GM12864 (cell line): ENCODE measurements around the gene LTBP1.

ENCODE experiments used
- DNase-seq: peaks from one replicate; pipeline ENCODE4 v3.0.0-alpha.2; 2011; ENCODE audit warnings: low read depth
- H3K4me3 ChIP-seq: 2 replicates; pipeline ENCODE4 v1.5.1; 2011; ENCODE audit warnings: mild to moderate bottlenecking, low read depth, low read length, control low read depth
- TF ChIP-seq, protein P1 (sequence below): IDR thresholded peaks from 2 replicates; pipeline ENCODE4 v1.5.1; 2011; ENCODE audit warnings: low read depth, mild to moderate bottlenecking, moderate library complexity, low read length, control low read depth, inconsistent platforms; ENCODE audit errors: missing control alignments

The LTBP1 gene

DNA sequence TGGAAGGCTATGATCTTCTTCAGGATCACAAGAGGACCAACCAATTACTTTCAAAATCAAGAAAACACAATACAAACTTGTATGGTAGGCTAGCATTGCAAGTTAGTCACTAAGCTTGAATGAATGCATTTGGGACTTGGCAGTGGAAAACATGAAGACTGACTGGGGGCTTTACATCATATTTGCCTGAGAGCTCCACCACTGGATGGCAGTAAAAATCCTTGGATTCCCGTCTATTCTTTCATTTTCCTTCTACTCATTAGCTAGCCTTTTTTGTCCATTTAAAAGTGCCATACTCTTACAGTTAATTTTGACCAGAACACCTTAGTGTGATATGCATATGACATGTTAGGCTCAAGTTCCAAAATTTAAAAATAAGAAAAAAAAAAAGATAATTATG is 466.2 kb downstream of the LTBP1 start:
- no peak for DNase-seq
- TF ChIP-seq, protein P1, sequence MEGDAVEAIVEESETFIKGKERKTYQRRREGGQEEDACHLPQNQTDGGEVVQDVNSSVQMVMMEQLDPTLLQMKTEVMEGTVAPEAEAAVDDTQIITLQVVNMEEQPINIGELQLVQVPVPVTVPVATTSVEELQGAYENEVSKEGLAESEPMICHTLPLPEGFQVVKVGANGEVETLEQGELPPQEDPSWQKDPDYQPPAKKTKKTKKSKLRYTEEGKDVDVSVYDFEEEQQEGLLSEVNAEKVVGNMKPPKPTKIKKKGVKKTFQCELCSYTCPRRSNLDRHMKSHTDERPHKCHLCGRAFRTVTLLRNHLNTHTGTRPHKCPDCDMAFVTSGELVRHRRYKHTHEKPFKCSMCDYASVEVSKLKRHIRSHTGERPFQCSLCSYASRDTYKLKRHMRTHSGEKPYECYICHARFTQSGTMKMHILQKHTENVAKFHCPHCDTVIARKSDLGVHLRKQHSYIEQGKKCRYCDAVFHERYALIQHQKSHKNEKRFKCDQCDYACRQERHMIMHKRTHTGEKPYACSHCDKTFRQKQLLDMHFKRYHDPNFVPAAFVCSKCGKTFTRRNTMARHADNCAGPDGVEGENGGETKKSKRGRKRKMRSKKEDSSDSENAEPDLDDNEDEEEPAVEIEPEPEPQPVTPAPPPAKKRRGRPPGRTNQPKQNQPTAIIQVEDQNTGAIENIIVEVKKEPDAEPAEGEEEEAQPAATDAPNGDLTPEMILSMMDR, result peak; percentile 17

GRCh38 chr2:33419581-33420200 is 472.9 kb downstream of the LTBP1 start:
- no peak for DNase-seq
- no peak overlapping the region for H3K4me3 ChIP-seq
- TF ChIP-seq, protein P1, result no peak

More for the DNA sequence above, 466.2 kb downstream of the LTBP1 start:
- no peak overlapping the region for H3K4me3 ChIP-seq

GRCh38 chr2:33420726-33421125 is 474.0 kb downstream of the LTBP1 start:
- DNase-seq, result no peak
- H3K4me3 ChIP-seq, result no peak overlapping the region
- TF ChIP-seq, protein P1, result no peak

DNA sequence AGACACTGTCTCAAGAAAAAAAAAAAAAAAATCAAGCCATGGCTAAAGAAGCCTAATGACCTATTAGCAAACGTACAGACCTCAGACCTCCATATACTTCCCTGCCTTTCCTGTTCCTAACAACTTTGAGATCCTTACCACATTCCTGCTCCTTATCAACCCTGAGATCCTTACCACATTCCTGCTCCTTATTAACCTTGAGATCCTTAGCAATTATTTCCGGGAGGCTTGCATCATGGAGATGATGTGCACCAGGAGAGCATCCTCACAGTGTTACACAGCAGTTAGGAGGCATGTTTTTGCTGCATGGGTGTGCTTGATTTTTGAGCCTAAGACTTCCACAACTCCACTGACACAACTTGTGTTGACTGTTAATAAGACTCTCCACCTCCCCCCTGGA is 475.1 kb downstream of the LTBP1 start:
- TF ChIP-seq, protein P1, result no peak
- no peak for DNase-seq
- no peak overlapping the region for H3K4me3 ChIP-seq

DNA sequence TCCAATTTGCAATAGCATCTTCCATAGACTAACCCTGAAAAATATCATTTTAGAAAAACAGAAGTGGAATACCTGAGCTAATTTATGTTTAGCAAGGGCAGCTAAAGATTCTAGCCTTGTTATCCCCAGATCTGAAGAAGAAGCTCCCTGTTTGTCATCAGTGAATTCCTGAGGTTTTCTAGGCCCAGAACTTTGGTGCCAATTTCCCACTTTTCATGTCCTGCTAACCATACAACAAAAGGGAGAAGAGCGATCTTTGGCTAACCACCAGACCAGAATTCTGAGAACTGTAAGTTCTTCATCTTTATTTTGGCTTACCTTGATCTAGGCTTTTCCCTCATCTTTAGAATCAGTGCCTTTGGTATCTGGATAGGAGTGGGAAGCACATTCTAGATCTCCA is 478.4 kb downstream of the LTBP1 start:
- no peak overlapping the region for H3K4me3 ChIP-seq
- no peak for DNase-seq
- TF ChIP-seq, protein P1, result no peak

DNA sequence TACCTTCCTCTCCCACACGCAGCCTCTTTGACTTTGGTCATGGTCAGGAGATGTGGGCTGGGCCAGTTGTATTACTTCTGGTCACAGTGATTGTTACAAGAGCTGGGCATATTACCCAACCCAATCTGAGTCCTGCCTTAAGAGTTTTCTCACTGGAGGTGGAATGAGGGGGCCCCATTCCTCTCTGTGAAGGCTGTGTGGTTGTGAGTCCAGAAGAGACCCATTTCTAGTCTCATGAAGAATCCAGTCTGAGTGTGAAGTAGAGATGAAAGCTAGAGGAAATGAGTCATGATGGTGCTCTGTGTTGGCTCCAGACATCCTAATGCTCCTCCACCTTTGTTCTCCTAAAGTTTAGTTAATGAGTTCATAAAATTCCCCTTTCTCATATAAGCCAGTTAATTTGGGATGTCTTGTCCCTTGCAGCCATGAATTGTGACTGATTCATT is 478.9 kb downstream of the LTBP1 start:
- DNase-seq, result no peak
- no peak overlapping the region for H3K4me3 ChIP-seq
- TF ChIP-seq, protein P1, result no peak

DNA sequence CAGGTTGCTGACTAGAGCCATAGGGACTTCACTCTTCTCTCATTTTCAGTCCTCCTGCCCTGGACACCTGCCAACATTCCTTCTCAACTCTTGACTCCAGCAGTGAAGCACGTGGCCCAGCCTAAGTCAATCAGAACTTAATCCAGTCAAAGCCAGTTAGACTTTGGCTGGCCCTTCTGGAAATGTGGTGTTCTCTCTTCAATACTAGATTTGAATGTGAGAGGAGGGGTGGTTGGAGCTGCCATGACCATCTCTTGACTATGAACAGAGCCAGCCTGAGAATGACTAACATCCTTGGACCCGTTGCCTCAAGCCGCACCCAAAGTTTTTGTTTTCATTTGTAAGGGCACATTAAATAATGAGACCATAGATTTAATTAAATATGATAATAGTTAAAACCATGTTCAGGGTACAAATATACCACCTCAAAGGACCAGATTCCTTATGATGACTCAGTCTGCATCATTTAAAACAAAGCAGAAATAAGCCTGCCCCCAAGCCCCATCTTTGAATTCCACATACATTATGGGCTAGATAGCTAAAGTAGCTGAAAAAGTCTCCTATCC is 480.0 kb downstream of the LTBP1 start:
- TF ChIP-seq, protein P1, result no peak
- no peak for DNase-seq
- H3K4me3 ChIP-seq, result no peak overlapping the region
